Measurements from ENCODE around the gene DNAJB1.
"Not testable (repeated sequence)": the region's sequence is repeated elsewhere in the genome, so short reads cannot be mapped to it uniquely, and the experiment has no call there.

The DNAJB1 gene

DNA sequence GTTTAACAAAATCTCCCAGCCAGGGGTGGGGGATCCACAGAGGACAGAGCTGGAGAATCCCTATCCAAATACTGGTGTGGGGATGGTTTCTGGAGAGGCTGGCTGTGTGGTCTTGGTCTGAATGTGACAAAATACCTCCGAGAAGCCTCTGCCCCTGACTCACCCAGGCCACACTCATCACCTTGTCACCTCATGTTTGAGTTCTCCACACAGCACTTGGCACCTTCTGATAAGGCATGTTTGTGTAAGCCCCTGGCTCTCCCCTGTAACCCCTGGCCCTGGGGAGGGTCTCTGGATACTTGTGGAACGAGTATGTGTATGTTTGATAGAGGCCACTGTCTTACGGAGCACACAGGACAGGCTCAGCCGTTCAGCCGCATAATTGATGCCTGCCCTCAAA lies 25.9 kb upstream of the DNAJB1 start:
- TF ChIP-seq, protein P1, sequence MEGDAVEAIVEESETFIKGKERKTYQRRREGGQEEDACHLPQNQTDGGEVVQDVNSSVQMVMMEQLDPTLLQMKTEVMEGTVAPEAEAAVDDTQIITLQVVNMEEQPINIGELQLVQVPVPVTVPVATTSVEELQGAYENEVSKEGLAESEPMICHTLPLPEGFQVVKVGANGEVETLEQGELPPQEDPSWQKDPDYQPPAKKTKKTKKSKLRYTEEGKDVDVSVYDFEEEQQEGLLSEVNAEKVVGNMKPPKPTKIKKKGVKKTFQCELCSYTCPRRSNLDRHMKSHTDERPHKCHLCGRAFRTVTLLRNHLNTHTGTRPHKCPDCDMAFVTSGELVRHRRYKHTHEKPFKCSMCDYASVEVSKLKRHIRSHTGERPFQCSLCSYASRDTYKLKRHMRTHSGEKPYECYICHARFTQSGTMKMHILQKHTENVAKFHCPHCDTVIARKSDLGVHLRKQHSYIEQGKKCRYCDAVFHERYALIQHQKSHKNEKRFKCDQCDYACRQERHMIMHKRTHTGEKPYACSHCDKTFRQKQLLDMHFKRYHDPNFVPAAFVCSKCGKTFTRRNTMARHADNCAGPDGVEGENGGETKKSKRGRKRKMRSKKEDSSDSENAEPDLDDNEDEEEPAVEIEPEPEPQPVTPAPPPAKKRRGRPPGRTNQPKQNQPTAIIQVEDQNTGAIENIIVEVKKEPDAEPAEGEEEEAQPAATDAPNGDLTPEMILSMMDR (IDR thresholded peaks at IDR 0.05; ENCODE audit: low read length, missing control alignments) = no peak
- no peak overlapping the region for H3K4me3 ChIP-seq (replicated peaks; ENCODE audit: low read depth, low read length)
- no peak for DNase-seq (ENCODE audit: low read depth)

DNA sequence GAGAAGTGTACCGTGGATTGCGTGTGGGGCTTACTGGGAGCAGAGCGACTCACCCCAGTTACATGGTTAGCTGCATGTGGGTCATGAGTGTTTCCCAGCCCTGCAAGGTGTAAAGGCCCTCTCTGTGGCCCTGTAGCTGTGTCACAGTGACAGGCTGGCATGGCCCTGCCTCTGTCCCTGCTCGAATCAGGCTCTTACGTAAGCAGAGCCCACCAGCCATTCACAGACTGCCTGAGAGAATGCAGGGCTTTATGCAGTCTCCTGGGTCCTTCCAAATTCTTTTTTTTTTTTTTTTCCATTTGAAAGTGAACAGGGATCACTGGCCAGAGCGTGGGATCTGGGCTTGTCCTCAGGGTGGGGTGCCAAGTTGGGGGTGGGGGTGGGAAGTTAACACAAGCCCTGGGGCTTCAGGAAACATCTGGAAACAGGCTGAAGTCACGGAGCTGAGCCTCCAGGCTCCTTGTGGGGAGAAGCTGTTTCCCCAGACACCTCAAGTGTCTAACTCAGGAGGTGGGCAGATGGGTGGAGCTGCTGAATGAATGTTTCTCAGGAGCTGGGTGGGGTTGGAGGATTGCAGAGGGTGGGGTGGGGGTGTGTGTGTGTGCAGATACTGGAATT lies 24.6 kb upstream of the DNAJB1 start:
- DNase-seq (ENCODE audit: low read depth) = peak; percentile 30
- H3K4me3 ChIP-seq (replicated peaks; ENCODE audit: low read depth, low read length) = no peak overlapping the region
- TF ChIP-seq, protein P1 (IDR thresholded peaks at IDR 0.05; ENCODE audit: low read length, missing control alignments) = no peak

DNA sequence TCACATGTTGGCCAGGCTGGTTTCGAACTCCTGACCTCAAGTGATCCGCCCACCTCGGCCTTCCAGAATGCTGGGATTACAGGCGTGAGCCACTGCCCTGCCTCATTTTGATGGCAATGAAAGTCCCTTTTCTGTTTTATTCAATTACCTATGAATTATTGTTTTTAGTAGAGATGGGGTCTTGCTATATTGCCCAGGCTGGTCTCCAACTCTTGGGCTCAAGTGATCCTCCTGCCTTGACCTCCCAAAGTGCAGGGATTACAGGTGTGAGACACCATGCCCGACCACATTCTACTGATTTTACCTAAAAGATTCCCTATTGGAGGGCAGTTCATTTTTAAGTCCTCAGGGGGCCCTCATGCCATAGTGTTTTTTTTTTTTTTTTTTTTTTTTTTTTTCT lies 23.8 kb upstream of the DNAJB1 start:
- DNase-seq (ENCODE audit: low read depth); H3K4me3 ChIP-seq (replicated peaks; ENCODE audit: low read depth, low read length): not testable (repeated sequence)

DNA sequence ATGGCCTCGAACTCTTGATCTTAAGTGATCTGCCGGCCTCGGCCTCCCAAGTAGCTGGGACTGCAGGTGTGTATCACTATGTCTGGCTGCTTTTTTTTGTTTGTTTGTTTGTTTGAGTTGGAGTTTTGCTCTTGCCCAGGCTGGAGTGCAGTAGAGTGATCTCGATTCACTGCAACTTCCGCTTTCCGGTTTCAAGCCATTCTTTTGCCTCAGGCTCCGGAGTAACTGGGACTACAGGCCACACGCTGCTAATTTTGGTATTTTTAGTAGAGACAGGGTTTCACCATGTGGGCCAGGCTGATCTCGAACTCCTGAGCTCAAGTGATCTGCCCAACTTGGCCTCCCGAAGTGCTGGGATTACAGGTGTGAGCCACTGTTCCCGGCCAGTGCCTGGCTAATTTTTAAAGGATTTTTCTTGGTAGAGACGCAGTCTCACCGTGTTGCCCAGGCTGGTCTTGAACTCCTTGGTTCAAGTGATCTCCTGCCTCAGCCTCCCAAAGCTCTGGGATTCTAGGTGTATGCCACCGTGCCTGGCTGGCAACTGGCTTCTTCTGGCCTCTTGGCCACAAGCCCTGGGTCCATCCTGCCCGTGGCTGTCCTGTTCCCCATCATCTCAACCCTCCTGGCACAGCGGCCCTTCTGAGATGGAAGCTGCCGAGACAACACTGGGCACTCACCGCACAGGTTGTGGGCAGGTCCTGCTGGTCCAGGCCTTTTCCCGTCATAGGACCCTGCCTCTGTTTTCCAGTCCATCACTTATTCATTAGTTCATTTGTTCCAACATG lies 22.7 kb upstream of the DNAJB1 start:
- no peak overlapping the region for H3K4me3 ChIP-seq (replicated peaks; ENCODE audit: low read depth, low read length)
- TF ChIP-seq, protein P1 (IDR thresholded peaks at IDR 0.05; ENCODE audit: low read length, missing control alignments) = no peak
- DNase-seq (ENCODE audit: low read depth) = no peak

DNA sequence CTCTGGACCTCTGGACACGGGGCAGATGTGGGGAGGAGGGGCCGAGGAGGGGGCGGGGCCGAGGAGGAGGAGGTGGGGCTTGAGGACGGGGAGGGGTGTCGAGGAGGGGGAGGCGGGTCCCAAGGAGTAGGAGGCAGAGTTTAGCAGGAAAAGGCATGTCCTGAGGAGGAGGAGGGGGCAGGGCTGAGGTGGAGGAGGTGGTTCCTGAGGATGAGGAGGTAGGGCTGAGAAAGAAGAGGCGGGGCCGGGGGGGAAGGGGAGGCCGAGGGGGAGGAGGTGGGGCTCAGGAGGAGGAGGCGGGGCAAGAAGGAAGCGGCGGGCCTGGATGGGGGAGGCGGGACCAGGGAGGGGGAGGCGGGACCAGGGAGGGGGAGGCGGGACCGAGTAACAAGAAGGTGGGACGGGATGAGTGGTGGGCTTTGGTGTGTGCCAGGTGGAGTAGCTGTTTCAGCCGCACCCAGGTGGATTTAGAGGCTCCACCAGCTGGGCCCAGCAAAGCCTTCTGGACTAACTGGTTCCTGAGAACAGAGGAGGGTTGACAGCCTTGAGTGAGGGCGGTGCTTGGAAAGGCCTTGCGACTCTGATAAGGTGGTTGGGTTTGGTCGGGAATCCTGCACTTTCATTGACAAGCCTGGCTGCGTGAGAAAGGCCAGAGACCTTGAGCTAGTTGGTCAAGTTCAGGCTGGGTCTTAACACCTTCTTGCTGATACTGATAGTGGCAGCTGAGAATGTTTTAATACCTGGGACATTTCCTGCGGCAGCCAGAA lies 18.9 kb upstream of the DNAJB1 start:
- TF ChIP-seq, protein P1 (IDR thresholded peaks at IDR 0.05; ENCODE audit: low read length, missing control alignments) = no peak
- peak; percentile 89 for DNase-seq (ENCODE audit: low read depth)
- H3K4me3 ChIP-seq (replicated peaks; ENCODE audit: low read depth, low read length) = peak overlapping the region; percentile 43

DNA sequence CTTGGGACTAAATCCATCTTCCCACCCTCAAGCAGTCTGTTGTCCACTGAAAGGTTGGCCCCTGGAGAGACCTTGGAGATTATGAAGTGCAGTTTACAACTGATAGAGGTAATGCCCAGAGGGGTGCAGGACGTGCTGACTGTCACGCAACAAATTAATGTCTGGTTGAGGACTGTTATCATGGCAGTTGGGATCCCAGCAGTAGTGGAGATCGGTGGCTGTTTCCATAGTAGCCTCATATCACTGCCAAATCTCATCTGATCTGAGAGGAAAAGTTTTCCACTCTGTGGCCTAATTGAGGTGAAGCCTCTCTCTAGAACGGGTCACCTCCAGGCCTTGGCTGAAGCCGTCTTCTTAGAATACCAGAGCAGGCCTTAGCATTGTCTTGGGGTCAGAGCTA lies 15.3 kb upstream of the DNAJB1 start:
- TF ChIP-seq, protein P1 (IDR thresholded peaks at IDR 0.05; ENCODE audit: low read length, missing control alignments) = no peak
- no peak overlapping the region for H3K4me3 ChIP-seq (replicated peaks; ENCODE audit: low read depth, low read length)
- DNase-seq (ENCODE audit: low read depth) = no peak

DNA sequence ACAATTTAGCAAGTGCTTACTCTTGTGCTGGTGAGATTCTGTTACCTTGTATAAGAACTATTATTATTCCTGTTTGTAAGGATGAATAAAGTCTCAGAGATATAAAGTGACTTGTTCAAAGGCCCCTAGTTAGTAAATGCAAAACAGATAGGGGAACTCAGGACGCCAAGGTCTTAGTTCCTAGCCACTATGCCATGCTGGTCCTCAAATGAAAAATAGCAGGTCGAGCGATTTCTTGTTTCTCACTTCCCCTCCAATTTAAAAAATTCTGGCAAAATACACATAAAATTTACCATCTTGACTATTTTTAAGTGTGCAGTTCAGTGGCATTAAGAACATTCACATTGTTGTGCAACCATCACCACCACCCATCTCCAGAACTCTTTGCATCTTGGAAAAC lies 12.3 kb upstream of the DNAJB1 start:
- TF ChIP-seq, protein P1 (IDR thresholded peaks at IDR 0.05; ENCODE audit: low read length, missing control alignments) = no peak
- no peak for DNase-seq (ENCODE audit: low read depth)
- H3K4me3 ChIP-seq (replicated peaks; ENCODE audit: low read depth, low read length) = peak overlapping the region; percentile 98
